Measurements from ENCODE around the gene WFDC10A.
"Not testable (repeated sequence)": the region's sequence is repeated elsewhere in the genome, so short reads cannot be mapped to it uniquely, and the experiment has no call there.

The WFDC10A gene

DNA sequence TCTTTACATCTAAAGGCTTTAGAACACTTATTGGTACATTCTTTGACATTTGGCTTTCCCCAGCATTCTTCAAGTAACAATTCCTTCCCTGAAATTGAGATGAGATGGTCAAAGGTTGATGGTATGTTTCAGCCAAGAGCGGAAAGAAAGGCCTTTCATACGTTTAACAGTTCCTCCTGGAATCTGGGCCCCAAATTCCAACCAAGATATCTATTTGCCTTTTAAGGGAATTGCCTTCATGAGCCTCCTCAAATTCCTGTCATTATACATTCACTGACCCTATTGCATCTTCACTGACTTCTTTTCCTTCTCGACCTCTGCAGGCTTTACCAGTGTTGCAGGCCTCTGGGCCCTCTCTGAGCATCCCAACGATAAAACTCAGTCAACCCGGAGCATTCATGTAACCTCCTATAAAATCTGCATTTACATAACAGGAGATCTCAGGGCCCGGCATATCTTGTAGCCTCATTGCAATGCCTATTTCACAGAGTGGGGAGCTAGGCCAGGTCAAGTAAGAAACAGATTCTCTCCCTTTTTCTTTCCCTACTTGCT lies 19.8 kb downstream of the WFDC10A start:
- DNase-seq = no peak

- not testable (repeated sequence) for DNase-seq
Observed at GRCh38 chr20:45651726-45652125, 22.2 kb downstream of the WFDC10A start.

DNA sequence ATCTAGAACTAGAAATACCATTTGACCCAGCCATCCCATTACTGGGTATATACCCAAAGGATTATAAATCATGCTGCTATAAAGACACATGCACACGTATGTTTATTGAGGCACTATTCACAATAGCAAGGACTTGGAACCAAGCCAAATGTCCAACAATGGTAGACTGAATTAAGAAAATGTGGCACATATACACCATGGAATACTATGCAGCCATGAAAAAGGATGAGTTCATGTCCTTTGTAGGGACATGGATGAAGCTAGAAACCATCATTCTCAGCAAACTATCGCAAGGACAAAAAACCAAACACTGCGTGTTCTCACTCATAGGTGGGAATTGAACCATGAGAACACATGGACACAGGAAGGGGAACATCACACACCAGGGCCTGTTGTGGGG lies 27.5 kb downstream of the WFDC10A start:
- DNase-seq = not testable (repeated sequence)

- DNase-seq = no peak
Observed at GRCh38 chr20:45670139-45670538, 40.6 kb downstream of the WFDC10A start, which contains the start of gene WFDC11. TSS of gene WFDC11 (minus strand) at chr20:45670239. CDS start at chr20:45650600, 19,639 bp downstream.

GRCh38 chr20:45672765-45673164 lies 43.2 kb downstream of the WFDC10A start:
- DNase-seq = no peak

GRCh38 chr20:45679650-45680049 lies 50.1 kb downstream of the WFDC10A start:
- DNase-seq = no peak
